Endothelial cell of umbilical vein (primary cell): ENCODE results near the gene CSMD2.

Source experiments
- EZH2 ChIP-seq: IDR thresholded peaks from 2 replicates; pipeline ENCODE4 v1.6.1; 2012; ENCODE audit warnings: borderline replicate concordance, low read depth, mild to moderate bottlenecking, moderate library complexity, low read length, inconsistent platforms; ENCODE audit not compliant: severe bottlenecking
- MYC ChIP-seq: IDR thresholded peaks from one replicate; pipeline ENCODE4 v1.6.1; 2011; ENCODE audit warnings: mild to moderate bottlenecking, low read depth, low read length
- POLR2A ChIP-seq: IDR thresholded peaks from 2 replicates; pipeline ENCODE4 v1.6.1; 2012; ENCODE audit warnings: low read depth, mild to moderate bottlenecking, control low read depth, low read length
- TF ChIP-seq, protein P1 (sequence below), 2 donors: IDR thresholded peaks; 1 replicate in 1 of 2; 2 replicates in 1 of 2; pipeline ENCODE4 v1.5.1; 2011; ENCODE audit warnings: low read length in 2 of 2, mild to moderate bottlenecking in 2 of 2, moderate library complexity in 2 of 2, control low read depth in 1 of 2, inconsistent platforms in 1 of 2, low read depth in 1 of 2; ENCODE audit not compliant: insufficient read depth in 1 of 2; ENCODE audit errors: extremely low read depth in 1 of 2

DNA sequence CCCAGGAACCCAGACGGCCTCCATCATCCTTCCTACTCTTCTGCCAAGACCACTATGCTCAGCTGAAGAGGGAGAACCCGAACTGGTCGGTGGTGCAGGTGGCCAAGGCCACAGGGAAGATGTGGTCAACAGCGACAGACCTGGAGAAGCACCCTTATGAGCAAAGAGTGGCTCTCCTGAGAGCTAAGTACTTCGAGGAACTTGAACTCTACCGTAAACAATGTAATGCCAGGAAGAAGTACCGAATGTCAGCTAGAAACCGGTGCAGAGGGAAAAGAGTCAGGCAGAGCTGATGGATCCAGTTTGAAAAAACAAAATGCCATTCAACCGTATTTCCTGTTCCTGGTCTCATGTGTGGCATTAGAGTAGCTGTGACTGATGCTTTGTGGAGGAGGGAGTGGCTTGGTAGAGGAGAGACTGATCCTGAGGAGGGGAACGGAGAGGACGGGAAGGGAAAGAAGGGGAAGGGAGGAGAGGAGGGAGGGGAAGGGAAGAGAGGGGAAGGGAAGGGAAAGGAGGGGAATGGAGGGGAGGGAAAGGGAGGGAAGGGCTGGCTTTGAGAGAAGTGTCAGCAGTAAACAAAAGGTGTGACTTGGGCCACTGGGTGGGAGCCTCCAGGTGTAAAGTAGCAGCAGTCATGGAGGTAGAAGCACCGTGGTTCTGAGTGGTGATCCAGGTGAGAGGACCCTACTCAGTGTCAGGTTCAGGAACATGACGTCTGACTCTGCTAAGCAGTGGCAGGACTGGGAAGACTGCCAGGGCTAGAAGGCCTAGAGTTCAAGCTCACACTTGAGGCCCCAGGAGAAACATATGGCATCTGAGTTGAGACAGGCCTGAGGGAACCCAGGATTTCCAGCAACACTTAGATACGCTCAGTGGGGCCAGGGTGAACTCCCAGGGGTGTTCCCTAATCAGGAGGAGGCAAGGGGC, 300.3 kb downstream of the CSMD2 start:
- TF ChIP-seq, protein P1, sequence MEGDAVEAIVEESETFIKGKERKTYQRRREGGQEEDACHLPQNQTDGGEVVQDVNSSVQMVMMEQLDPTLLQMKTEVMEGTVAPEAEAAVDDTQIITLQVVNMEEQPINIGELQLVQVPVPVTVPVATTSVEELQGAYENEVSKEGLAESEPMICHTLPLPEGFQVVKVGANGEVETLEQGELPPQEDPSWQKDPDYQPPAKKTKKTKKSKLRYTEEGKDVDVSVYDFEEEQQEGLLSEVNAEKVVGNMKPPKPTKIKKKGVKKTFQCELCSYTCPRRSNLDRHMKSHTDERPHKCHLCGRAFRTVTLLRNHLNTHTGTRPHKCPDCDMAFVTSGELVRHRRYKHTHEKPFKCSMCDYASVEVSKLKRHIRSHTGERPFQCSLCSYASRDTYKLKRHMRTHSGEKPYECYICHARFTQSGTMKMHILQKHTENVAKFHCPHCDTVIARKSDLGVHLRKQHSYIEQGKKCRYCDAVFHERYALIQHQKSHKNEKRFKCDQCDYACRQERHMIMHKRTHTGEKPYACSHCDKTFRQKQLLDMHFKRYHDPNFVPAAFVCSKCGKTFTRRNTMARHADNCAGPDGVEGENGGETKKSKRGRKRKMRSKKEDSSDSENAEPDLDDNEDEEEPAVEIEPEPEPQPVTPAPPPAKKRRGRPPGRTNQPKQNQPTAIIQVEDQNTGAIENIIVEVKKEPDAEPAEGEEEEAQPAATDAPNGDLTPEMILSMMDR (IDR thresholded peaks at IDR 0.05; ENCODE audit: extremely low read depth in 1 of 2, insufficient read depth in 1 of 2, low read depth in 1 of 2, low read length in 2 of 2) = no peak
- TF ChIP-seq POLR2A (no peak), MYC (no peak), EZH2 (no peak)
